HG02852 (cell line): Measurements from ENCODE around the gene NALCN.

Experiments used
- ATAC-seq: cut with Tn5 transposase; IDR thresholded peaks from one replicate; pipeline ENCODE4 v1.9.1; 2021; ENCODE audit warnings: mild to moderate bottlenecking, moderate library complexity; ENCODE audit not compliant: unreplicated experiment

The NALCN gene

DNA sequence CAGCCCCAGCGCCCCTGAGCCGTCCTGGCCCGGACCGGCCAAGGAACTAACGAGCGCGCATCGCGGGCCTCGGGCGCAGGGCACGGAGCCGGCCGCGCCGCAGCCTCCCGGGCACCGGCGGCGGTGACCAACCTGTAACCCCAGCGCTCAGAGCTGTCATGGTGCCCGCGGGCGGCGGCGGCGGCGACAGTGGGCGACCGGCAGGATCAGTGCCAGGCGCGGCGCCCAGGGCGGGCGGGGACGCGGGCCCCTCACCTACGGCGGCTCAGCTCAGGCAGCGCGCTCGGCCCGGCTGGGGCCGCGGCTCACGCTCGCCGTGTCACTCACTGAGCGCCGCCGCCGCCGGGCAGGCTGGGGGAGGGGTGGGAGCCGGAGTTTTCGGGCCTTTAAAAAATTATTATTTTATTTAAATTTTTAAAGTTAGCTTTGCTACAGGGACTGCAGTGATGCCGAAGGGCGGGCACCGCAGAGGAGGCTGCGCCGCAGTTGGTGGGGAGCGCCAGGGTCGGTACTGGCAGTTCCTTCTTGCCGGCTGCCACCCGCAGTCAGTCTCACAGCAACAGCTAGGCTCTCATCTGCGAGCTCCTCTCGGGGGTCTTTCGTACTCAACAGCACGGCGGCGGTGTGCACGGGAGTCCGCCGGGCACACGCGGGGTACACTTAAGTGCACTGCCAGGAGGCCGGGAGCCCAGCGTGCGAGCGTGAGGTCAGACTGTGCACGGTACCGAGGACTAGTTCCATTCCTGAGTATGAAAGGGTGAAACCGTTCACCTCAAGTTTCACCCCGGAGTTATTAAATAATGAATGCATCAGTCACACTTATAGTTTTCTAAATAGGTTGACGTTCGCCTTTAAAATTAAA is at the start of gene NALCN:
Gene NALCN (minus strand): TSS at position 328 of the 862 bp plus-strand sequence. CDS start 17,382 bp downstream, outside the sequence.
- ATAC-seq: no peak

DNA sequence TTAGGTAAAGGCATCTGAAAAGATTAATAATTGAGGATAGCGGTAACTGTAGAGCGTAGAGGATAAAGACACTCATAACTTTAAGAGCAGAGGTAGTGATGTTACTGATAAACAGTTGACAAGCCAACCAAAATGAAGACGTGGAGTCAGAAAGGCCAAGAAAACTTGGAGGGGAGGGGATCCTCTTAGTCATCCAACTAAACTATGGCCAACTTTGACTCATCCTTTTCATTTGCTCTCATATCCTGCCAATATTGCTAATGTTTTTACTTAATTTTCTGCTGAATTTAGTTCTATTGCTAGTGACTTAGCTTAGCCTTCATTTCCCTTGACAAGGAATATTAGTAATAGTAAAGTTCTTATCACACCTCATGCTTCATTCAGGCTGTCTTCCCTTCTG is 49.6 kb upstream of the NALCN start:
- no peak for ATAC-seq

DNA sequence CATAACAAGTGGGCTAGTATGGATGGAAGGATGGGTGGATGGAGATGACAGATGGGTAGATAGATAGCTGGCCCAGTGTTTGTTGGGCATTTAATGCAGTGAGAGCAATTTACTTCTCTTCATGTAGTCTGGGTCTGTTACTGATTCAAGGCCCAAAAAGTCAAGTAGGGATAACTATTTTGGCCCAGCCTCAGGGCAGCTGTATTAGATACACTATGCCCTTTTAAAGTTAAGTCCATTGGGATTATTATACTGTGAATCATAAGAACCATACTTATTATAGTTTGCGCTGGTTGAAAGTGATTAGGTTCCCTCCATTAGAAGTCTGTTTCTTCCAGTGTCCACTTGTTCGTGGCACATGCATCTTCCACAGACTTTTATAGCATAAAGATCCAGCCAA is 40.9 kb upstream of the NALCN start:
- ATAC-seq: no peak

DNA sequence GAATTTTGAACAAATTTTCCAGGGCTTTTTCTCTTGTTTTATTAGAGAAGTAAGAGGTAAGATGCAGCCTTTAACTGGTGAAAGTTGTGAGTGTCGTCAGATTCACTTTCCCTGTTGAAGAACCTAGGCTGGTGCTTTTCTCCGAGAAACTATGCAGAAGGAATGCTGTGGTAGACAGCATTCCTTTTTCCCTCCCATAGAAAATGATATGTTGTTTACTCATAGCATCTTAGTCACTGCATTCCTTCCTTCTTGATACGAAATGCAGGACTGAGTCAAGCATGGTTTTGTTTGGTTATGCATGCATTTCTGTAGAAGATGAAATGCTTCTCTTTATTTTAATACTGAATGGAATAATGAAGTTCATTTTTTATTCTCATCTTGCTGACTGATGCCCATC is 39.6 kb upstream of the NALCN start:
- no peak for ATAC-seq

DNA sequence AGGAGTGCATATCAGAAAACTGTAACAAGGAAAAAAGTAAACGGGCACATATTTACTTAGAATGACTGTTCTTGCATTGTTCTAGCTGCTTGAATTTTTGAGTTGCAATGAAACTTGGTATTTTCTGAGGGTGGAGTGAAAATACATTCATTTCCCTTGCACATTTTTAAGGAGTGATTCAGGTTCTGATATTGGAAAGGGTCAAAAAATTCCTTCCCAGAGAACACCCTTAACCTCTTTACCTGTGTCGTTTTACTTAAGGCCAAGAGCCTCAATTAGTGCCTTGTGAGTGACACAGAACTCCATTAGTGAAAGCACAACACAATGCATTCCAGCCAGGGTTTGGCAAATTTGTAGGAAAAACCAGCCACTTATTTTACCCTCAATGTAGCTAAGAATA is 38.5 kb upstream of the NALCN start:
- no peak for ATAC-seq

DNA sequence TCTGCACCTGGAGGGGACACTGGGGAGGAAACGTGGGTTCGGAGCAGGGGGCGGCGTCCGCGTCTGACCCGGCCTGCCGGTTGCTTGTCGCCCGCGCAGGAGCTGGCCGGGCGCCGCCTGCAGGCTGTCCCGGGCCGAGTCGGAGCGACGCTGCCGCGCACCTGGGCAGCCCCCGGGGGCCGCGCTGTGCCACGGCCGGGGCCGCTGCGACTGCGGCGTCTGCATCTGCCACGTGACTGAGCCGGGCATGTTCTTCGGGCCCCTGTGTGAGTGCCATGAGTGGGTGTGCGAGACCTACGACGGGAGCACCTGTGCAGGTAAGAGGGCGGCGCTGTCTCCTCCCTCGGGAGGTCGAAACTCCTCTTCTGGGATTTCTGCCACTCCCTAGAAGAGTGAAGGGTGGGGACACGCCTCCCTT is 37.5 kb upstream of the NALCN start:
- no peak for ATAC-seq

DNA sequence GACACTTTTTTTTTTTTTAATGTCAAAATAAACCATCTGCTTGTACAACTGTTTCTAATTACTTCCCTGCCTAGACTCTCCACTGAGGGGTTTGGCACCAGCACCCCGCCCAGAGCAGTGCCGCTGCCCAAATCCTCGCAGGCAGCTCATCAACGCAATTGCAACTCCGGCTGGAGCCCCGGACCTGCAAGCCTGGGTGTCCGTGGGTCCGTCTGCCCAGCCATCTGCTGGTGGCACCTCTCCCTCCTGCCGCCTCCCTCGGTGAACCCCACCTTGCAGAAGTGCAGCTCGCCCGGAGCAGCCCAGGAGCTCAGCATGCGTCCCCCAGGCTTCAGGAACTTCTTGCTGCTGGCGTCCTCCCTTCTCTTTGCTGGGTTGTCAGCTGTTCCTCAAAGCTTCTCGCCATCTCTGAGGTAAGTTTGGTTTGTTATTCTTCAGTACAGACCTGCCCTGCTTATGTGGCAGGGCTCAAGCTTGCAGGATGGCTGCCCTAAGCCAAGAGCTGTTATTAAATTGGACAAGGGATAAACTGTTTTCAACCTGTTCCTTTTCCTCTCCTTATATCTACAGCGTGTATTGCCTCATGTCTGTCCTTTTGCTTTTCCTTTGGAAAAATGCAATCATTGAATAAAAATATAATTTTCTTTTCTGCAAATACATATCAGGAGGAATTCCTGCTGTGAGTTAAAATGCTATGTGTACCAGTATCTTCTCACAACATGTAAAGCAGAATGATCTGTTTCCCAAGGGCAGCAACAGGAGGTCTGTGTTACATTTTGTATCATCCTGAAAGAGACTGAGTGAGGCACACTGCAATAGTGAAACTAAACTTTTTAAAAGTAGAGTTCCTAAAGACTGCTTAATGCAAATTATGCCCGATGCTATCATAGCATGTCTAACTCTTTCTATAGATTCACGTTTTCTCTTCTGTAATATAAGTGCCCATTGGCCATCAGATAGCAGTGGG is 36.5 kb upstream of the NALCN start, which contains the start of gene ITGBL1:
Gene ITGBL1 (plus strand): TSS at position 157 of the 967 bp plus-strand sequence. CDS start 159 bp downstream, at position 316.
- peak; percentile 93 for ATAC-seq

DNA sequence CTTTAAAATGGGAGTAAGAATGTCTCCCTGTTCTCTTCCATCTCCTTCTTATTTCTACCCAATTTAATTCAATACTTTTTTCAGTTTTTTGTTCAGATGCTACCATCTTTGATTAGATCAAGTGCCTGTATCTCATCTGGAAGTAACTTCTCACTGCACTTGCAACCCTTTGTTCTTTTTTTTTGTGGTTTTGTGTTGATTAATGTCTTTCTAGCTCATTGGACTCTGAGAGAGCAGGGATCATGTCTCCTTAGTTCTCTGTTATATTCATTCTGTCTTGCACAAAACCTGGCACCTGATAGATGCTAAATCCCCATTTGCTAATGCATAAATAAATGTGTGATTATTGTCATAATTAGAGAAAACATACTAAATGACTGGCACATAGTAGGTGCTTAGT is 35.3 kb upstream of the NALCN start:
- ATAC-seq: no peak

DNA sequence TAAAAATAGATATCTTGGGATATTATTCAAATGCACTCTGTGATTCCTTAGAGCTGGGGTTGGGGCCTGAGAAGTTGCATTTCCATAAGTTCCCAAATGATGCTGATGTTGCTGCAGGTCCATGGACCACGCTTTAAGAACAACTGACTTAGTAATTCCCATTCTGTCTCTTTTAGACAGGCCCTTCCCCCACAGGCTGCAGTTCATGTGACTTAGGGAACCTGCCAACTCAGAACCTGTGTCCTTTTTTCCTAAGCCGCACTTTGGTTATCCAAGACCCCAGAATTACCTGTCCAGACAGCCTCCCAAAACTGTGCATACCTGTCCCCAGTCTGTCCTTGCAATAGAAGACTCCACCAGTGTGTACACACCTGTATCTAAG is 34.4 kb upstream of the NALCN start:
- ATAC-seq: no peak

DNA sequence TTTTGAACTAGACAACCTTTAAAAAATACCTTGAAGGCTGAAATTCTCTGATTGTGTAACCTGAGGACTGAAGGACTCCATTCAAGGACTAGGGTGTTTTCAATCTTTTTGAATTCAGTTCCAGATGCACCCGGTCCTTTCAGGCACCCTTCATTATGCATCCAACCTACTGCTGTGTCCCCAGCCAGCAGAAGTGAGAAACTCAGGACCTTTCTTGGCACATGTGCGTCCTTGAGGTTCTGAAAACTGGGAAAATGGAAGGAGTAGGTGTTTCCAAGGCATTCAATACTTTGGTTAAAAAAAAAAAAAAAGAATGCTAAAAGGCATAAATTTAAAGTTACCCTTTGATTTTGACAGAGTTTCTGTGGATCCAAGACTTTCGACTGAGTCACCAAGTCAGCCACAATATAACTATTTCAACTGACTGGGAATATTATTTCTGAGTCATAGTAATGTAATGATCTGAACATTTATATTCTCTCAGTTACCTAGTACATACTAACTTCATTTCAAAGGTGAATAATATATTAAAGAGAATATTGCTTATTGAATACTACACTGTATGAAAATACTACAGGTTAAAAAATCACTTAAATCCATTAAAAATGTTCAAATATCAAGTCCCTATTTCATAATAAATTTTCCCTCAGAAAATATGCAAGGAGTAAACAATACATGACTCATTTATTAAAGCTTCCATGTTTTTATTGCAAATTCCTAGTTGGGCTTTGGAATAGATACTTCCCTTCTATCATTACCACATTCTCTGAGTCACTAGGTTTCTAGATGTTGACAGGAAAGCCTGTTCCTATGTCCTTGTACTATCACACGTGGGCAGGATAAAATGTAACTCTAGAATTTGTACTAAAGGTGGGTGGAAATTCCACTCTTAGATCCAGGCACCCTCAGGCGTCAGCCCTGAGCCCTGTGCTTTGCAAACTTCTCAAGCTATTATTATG is 33.8 kb upstream of the NALCN start:
- ATAC-seq: no peak

DNA sequence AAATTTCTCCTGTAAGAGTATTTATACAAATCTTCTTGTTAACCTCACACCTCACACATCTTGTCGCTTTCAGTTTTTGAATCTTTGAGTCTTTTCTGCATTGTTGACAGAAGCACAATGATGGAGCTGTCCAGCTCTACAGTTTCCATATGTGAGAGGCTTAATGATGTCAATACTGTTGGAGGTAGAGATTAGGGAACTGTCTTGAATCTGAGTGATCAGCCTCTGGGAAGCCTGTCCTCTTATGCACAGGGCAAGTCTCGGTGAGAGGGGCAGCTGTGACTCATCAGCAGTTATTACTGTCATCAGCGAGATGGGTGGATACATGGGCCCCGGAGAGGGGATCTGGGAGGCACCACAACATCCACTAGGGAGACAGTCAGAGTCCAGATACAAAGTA is 31.5 kb upstream of the NALCN start:
- no peak for ATAC-seq

DNA sequence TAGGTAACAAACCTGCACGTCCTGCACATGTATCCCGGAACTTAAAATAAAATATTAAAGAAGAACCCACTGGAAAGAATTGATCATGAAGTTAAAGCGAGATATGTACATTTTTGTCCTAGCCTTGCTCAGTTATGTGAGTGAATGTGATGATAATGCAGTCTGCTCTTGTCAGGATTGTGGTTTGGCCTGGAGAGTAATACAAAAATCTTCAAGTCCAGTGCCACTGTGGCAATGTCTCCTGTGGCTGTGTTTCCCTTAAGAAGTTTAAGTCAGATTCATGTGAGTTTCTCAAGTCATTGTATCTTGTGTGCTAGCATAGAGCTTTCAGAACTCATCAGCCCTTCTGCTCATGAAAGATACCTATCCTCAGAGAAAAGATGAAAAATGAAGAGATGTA is 18.2 kb upstream of the NALCN start:
- no peak for ATAC-seq

DNA sequence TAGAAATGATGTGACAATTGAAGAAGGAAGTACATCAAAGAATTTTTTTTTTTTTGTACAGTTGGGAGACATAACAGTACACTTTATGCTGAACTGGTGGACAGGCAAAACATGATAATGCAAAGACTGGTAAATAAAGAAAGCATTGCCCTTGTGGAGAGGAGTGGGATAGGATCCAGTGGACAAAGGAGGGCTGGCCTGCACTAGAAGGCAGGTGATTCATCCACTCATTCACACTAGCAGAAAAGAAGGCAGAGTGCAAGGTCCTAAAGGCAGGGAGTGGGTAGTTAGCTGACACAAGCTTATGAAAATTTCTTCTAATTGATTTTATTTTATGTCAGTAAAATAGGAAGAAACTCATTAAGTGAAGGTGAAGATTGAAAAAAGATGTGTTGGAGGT is 17.6 kb upstream of the NALCN start:
- ATAC-seq: no peak

DNA sequence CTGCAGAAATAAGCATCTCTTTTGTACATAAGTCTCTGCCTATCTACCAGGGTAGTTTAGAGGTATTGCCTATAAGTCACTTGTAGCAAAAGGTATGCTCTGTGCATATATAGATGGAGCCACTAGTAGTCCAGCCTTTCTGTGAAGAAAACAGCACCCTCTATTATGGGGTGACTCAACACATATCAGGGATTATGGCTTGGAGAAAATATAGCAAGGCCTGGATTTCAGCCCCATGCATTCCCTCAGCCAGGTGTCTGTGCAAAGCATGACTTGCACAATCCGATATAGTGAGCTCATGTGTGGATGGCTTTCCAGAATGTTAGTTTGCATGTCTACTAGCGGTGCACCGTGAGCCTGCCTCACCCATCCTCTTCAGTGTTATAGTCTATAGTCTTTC is 13.4 kb upstream of the NALCN start:
- no peak for ATAC-seq

DNA sequence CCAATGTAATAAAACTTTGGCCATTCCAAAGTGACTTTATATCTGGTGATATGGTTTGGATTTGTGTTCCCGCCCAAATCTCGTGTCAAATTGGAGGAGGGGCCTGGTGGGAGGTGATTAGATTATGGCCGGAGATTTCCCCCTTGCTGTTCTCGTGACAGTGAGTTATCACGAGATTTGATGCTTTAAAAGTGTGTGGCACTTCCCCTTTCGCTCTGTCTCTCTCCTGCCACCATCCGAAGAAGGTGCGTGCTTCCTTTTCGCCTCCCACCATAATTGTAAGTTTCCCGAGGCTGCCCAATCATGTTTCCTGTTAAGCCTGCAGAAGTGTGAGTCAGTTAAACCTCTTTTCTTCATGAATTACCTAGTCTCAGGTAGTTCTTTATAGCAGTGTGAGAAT is 9.3 kb upstream of the NALCN start:
- ATAC-seq: no peak

DNA sequence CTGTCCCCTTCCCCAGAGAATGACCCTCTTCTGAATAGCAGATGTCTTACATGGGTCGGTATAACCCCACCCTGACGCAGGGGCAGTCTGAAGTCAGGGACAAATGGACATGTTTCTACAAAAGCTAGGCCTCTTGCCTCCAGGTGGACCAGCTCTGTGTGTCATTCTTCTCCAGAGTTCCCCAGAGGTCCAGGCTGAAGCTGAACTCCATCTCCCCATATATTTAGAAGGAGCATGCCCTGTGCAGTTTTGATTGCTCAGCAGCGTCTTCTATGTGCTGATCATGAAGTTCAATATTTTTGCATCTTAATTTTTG is 8.8 kb upstream of the NALCN start:
- ATAC-seq: no peak

DNA sequence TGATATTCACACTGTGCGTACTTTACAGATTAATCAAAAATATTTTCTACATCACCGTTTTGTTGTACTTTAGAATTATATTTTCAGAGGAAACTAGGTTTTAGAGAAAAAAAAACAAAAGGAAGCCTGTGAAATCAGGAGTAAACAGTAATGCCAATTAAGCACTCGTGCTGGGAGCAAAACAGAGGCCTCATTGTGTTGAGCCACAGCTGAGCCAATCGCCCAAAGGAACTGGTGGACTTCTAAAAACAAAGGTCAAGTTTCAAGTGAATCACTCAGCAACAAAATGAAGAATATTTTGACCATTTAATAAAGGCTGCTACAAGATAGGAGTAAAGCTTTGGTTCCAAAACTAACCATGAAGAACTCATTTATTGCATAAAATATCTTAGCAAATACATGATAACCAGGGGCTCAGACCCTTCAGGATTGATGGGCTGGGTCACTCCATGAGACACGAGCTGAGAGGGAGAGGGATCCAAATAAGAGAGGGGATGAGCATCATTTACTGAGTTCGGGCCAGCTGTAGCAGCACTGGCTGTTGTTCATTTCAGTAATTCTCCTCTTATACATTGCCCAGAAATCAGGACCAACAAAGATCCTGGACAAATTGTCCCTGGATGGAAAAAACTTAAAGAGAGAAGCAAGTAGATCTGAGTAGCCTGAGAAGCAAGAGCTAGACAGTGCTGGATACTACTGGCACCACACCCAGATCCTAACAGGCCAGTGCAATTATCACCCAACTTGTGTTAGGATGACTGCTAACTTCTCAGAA is 8.3 kb upstream of the NALCN start:
- ATAC-seq: no peak

DNA sequence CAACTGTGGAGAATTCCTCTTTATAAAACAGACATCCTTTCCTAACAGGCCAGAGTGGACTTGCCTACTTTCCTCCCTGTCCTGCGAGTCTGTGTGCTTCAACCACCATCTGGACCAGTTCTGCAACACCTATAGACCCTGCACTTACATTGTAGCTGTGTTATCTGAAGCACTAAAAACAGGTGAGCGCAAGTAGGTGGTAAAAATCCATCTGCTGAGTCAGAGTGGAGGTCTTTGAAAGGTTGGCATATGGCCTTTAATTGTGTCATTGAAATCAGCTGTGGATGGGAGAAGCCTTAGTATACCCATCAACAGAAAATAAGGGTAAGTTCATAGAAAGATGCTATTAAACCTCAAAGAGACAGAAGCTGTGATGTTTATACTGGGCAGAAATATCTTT is 7.6 kb upstream of the NALCN start:
- no peak for ATAC-seq

DNA sequence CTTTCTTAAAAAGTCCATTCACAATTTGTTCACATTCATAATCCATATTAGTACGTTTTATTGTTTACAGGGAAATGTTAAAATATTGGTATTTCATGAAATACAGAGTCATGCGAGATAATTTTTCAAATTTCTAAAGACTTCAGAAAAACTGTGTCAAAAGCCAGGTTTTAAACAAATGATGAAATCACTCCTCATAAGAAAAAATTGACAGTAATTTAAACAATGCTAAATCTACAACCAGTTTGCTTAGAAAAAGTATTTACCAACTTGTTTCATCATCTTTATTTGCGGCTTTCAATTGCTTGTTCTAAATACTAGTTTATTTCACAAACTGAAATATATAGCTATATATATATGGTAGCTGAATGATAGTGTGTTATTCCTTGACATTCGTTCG is 1.2 kb upstream of the NALCN start:
- ATAC-seq: no peak

DNA sequence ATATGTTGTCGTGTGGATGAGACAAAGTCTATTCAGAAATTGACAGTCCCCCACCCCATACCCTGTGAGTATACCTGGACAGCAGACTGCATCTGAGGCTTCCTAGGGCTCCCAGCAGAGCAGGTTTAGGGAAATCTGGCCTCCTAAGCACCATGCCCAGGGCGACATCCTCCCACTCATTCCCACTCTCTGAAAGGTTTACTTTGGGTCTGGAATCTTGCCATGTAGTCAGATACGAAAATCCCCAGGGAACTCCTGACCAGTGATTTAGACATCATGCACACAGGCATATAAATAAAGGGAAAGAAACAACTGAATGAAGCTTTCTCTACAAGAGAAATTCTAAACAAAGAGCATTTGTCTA is 717 bp upstream of the NALCN start:
- no peak for ATAC-seq
